ENCODE measurements around the gene MRPL23. TPM values are rescaled to one million over a fixed set of nuclear protein-coding genes. Genes with fewer than 3 reads are reported as not detected.

The MRPL23 gene
- total RNA-seq, 1 experiment from 2014 or later, result 15.0 TPM

DNA sequence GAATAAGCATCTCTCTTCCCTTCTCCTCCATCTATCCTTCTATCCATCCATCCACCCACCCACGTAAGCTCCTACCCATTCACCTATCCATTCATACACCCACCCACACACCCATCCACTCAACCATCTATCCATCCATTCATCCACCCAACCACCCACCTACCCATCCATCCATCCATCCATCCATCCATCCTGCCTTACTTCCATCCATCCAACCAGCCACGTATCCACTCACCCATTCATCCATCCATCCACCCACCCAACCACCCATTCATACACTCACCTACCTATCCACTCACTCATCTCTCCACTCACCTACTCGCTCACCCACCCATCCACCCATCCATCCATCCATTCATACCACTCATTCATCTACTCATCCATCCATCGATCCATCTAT, 14.5 kb upstream of the MRPL23 start:
- POLR2A ChIA-PET, result no interaction called here
- H3K27ac Mint-ChIP-seq (ENCODE audit: unreplicated experiment), result no peak overlapping the region
- peaks cover 8% of the 10 kb centered on the region for H3K4me1 Mint-ChIP-seq (ENCODE audit: low read depth, unreplicated experiment)
- Histone ChIP-seq H3K27me3 (replicated peaks; ENCODE audit: control insufficient read depth, insufficient read depth, low read length) (no peaks in the 10 kb centered on the region), H3K36me3 (ENCODE audit: control insufficient read depth, insufficient read depth, low read length) (no peaks in the 10 kb centered on the region), H3K4me3 (ENCODE audit: low read depth, low read length) (no peak overlapping the region), H3K4me1 (no peaks in the 10 kb centered on the region; the same call in 1 of the 2 replicates), H3K9me3 (no peaks in the 10 kb centered on the region)
- H3K27me3 Mint-ChIP-seq (ENCODE audit: insufficient read depth, unreplicated experiment), result peaks cover 5% of the 10 kb centered on the region
- no peak for TF ChIP-seq CTCF (IDR thresholded peaks at IDR 0.05; ENCODE audit: insufficient read depth in 1 of 2, low read depth in 1 of 2, low read length in 1 of 2, severe bottlenecking in 1 of 2, unreplicated experiment in 1 of 2)
- CTCF ChIA-PET, result interaction anchor here (1.4 kb wide), 1 partner anchor 218 kb away, joined by 3 read pairs; no protein-coding TSS in a partner anchor
- no peaks in the 10 kb centered on the region for H3K9me3 Mint-ChIP-seq (ENCODE audit: unreplicated experiment)
- no TSS peak for BruUV-seq (replicated peaks)
- no peak overlapping the region for H3K4me3 Mint-ChIP-seq (ENCODE audit: unreplicated experiment)
- H3K36me3 Mint-ChIP-seq (ENCODE audit: insufficient read depth, unreplicated experiment), result no peaks in the 10 kb centered on the region
- intact Hi-C loops (cut with micrococcal nuclease; ENCODE audit: unreplicated experiment), result no loop called here
- peak in 1 of 2 experiments; percentile 3 for DNase-seq

GRCh38 chr11:1933416-1934334, 13.5 kb upstream of the MRPL23 start:
- Mint-ChIP-seq H3K27ac (ENCODE audit: unreplicated experiment) (no peak overlapping the region), H3K4me1 (ENCODE audit: low read depth, unreplicated experiment) (peaks cover 8% of the 10 kb centered on the region), H3K27me3 (ENCODE audit: insufficient read depth, unreplicated experiment) (peaks cover 5% of the 10 kb centered on the region), H3K36me3 (ENCODE audit: insufficient read depth, unreplicated experiment) (no peaks in the 10 kb centered on the region), H3K4me3 (ENCODE audit: unreplicated experiment) (no peak overlapping the region), H3K9me3 (ENCODE audit: unreplicated experiment) (no peaks in the 10 kb centered on the region)
- Histone ChIP-seq H3K4me3 (ENCODE audit: low read depth, low read length) (no peak overlapping the region), H3K4me1 (no peaks in the 10 kb centered on the region; the same call in 1 of the 2 replicates), H3K9me3 (no peaks in the 10 kb centered on the region), H3K27me3 (replicated peaks; ENCODE audit: control insufficient read depth, insufficient read depth, low read length) (no peaks in the 10 kb centered on the region), H3K36me3 (ENCODE audit: control insufficient read depth, insufficient read depth, low read length) (no peaks in the 10 kb centered on the region)
- BruUV-seq (replicated peaks), result no TSS peak
- peak in 1 of 2 experiments; percentile 22 for DNase-seq
- no peak for TF ChIP-seq CTCF (IDR thresholded peaks at IDR 0.05; ENCODE audit: insufficient read depth in 1 of 2, low read depth in 1 of 2, low read length in 1 of 2, severe bottlenecking in 1 of 2, unreplicated experiment in 1 of 2)
- intact Hi-C loops (cut with micrococcal nuclease; ENCODE audit: unreplicated experiment), result no loop called here
- ChIA-PET POLR2A (interaction anchor here (0.5 kb wide), 1 partner anchor 21 kb away, joined by 3 read pairs; no protein-coding TSS in a partner anchor), CTCF (no interaction called here)

DNA sequence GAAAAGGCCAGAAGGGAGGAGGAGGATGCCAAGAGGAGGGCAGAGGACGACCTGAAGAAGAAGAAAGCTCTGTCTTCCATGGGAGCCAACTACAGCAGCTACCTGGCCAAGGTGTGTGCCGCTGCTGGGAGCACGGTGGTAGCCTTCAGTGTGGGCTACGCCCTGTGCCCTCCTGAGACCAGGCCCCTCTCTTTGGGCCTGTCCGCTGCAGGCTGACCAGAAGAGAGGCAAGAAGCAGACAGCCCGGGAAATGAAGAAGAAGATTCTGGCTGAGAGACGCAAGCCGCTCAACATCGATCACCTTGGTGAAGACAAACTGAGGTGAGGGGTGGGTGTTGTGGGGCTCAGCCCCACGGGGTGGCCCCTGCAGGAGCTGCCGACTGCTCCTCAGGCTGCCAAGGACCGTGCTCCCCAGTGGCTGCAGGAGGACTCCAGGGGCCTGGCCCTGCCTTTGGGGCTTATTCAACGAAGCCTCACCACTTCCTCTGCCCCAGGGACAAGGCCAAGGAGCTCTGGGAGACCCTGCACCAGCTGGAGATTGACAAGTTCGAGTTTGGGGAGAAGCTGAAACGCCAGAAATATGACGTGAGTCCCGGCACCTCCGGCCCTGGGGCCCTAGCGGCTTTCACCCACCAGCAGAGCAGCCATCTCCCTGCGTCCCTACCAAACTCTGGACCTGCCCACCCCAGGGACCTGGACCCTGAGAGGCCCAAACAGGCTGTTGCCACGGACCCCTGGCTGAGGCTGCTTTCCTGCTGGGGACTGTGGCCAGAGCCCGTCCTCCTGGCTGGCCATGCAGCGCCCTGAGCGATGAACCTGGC, 12.6 kb upstream of the MRPL23 start:
- Histone ChIP-seq H3K27me3 (replicated peaks; ENCODE audit: control insufficient read depth, insufficient read depth, low read length) (no peaks in the 10 kb centered on the region), H3K4me1 (no peaks in the 10 kb centered on the region; the same call in 1 of the 2 replicates), H3K4me3 (ENCODE audit: low read depth, low read length) (no peak overlapping the region), H3K9me3 (no peaks in the 10 kb centered on the region), H3K36me3 (ENCODE audit: control insufficient read depth, insufficient read depth, low read length) (no peaks in the 10 kb centered on the region)
- Mint-ChIP-seq H3K27me3 (ENCODE audit: insufficient read depth, unreplicated experiment) (peaks cover 5% of the 10 kb centered on the region), H3K4me1 (ENCODE audit: low read depth, unreplicated experiment) (peaks cover 8% of the 10 kb centered on the region), H3K36me3 (ENCODE audit: insufficient read depth, unreplicated experiment) (no peaks in the 10 kb centered on the region), H3K4me3 (ENCODE audit: unreplicated experiment) (no peak overlapping the region), H3K27ac (ENCODE audit: unreplicated experiment) (no peak overlapping the region), H3K9me3 (ENCODE audit: unreplicated experiment) (no peaks in the 10 kb centered on the region)
- intact Hi-C loops (cut with micrococcal nuclease; ENCODE audit: unreplicated experiment), result no loop called here
- CTCF ChIA-PET, result interaction anchor here (1.4 kb wide), 1 partner anchor 52 kb away, joined by 4 read pairs; no protein-coding TSS in a partner anchor
- no peak for TF ChIP-seq CTCF (IDR thresholded peaks at IDR 0.05; ENCODE audit: insufficient read depth in 1 of 2, low read depth in 1 of 2, low read length in 1 of 2, severe bottlenecking in 1 of 2, unreplicated experiment in 1 of 2)
- DNase-seq, result peak; percentile 0 to 34
- POLR2A ChIA-PET, result no interaction called here
- no TSS peak for BruUV-seq (replicated peaks)
